SK-N-SH treated with all-trans-retinoic acid at 6 μM for 48 hours (cell line): Measurements from ENCODE around the gene AGAP1.

Source experiments
- ATAC-seq: fragments of 200-7000 bp; cut with Tn5 transposase; 3 replicates; pipeline ENCODE4 v1.9.1; 2020; ENCODE audit warnings: mild to moderate bottlenecking, moderate library complexity
- ARNTL ChIP-seq: fragments of 450-650 bp; formaldehyde crosslinking; IDR thresholded peaks from 2 replicates; pipeline ENCODE4 v1.5.0; 2020; ENCODE audit warnings: low read depth, mild to moderate bottlenecking, moderate library complexity, borderline replicate concordance
- BACH2 ChIP-seq: fragments of 250-450 bp; sonication (Bioruptor Pico); IDR thresholded peaks from 2 replicates; pipeline ENCODE4 v1.9.0; 2021; ENCODE audit warnings: mild to moderate bottlenecking, borderline replicate concordance
- CSDC2 ChIP-seq: fragments of 250-450 bp; sonication (Bioruptor Pico); IDR thresholded peaks from 2 replicates; pipeline ENCODE4 v1.5.0; 2020; ENCODE audit warnings: mild to moderate bottlenecking, moderate library complexity
- GLIS3 ChIP-seq: fragments of 250-450 bp; sonication (Bioruptor Pico); IDR thresholded peaks from 2 replicates; pipeline ENCODE4 v1.5.0; 2020; ENCODE audit warnings: mild to moderate bottlenecking, moderate library complexity
- ISL1 ChIP-seq: fragments of 250-450 bp; sonication (Bioruptor Pico); IDR thresholded peaks from 2 replicates; pipeline ENCODE4 v2.1.2; 2022; ENCODE audit warnings: mild to moderate bottlenecking, moderate library complexity
- OSR1 ChIP-seq: fragments of 250-450 bp; sonication (Bioruptor Pico); IDR thresholded peaks from 2 replicates; pipeline ENCODE4 v1.8.0; 2022; ENCODE audit warnings: moderate library complexity, mild to moderate bottlenecking, inconsistent platforms
- POU6F1 ChIP-seq: fragments of 250-450 bp; sonication (Bioruptor Pico); IDR thresholded peaks from 2 replicates; pipeline ENCODE4 v1.8.0; 2021; ENCODE audit warnings: low read depth, mild to moderate bottlenecking, moderate library complexity, borderline replicate concordance
- PPARA ChIP-seq: fragments of 250-450 bp; sonication (Bioruptor Pico); IDR thresholded peaks from 2 replicates; pipeline ENCODE4 v1.5.0; 2020; ENCODE audit warnings: mild to moderate bottlenecking, borderline replicate concordance
- RARB ChIP-seq: fragments of 250-450 bp; sonication (Bioruptor Pico); IDR thresholded peaks from 2 replicates; pipeline ENCODE4 v1.8.0; 2021; ENCODE audit warnings: mild to moderate bottlenecking, moderate library complexity
- SNAI2 ChIP-seq: fragments of 250-450 bp; sonication (Bioruptor Pico); IDR thresholded peaks from 2 replicates; pipeline ENCODE4 v1.5.0; 2020; ENCODE audit warnings: mild to moderate bottlenecking, moderate library complexity
- TCF4 ChIP-seq: fragments of 250-450 bp; sonication (Bioruptor Pico); IDR thresholded peaks from 2 replicates; pipeline ENCODE4 v1.8.0; 2021; ENCODE audit warnings: mild to moderate bottlenecking, moderate library complexity, borderline replicate concordance
- TOX ChIP-seq: fragments of 250-450 bp; sonication (Bioruptor Pico); IDR thresholded peaks from 2 replicates; pipeline ENCODE4 v1.8.0; 2021; ENCODE audit warnings: mild to moderate bottlenecking, moderate library complexity, borderline replicate concordance
- ZC3H10 ChIP-seq: fragments of 250-450 bp; sonication (Bioruptor Pico); IDR thresholded peaks from 2 replicates; pipeline ENCODE4 v1.5.1; 2021; ENCODE audit warnings: mild to moderate bottlenecking, moderate library complexity
- ZFP30 ChIP-seq: fragments of 450-650 bp; formaldehyde crosslinking; IDR thresholded peaks from 2 replicates; pipeline ENCODE4 v1.5.0; 2022; ENCODE audit warnings: mild to moderate bottlenecking, moderate library complexity
- ZNF565 ChIP-seq: fragments of 450-650 bp; formaldehyde crosslinking; conservative IDR thresholded peaks from 2 replicates; pipeline ENCODE4 v1.5.0; 2020; ENCODE audit warnings: low read depth, mild to moderate bottlenecking, moderate library complexity
- ZNF8 ChIP-seq: fragments of 450-650 bp; formaldehyde crosslinking; IDR thresholded peaks from 2 replicates; pipeline ENCODE4 v1.5.0; 2020; ENCODE audit warnings: mild to moderate bottlenecking, moderate library complexity
- TF ChIP-seq, protein P1 (sequence below): fragments of 250-450 bp; sonication (Bioruptor Pico); IDR thresholded peaks from 2 replicates; pipeline ENCODE4 v1.5.0; 2020; ENCODE audit warnings: mild to moderate bottlenecking, moderate library complexity
- TF ChIP-seq, protein P2 (sequence below): fragments of 250-450 bp; sonication (Bioruptor Pico); IDR thresholded peaks from 2 replicates; pipeline ENCODE4 v1.8.0; 2020; ENCODE audit warnings: mild to moderate bottlenecking, moderate library complexity, borderline replicate concordance
- TF ChIP-seq, protein P3 (sequence below): fragments of 250-450 bp; sonication (Bioruptor Pico); IDR thresholded peaks from 2 replicates; pipeline ENCODE4 v1.5.1; 2020; ENCODE audit warnings: low read depth, mild to moderate bottlenecking, moderate library complexity

The AGAP1 gene

GRCh38 chr2:235803028-235803427 is 309.2 kb downstream of the AGAP1 start:
- no peak for ATAC-seq
- no peak for TF ChIP-seq TCF4 (CRISPR knock-in tag)
- TF ChIP-seq ZNF565 (CRISPR knock-in tag) = no peak
- no peak for TF ChIP-seq ISL1 (CRISPR knock-in tag)
- TF ChIP-seq, protein P1, sequence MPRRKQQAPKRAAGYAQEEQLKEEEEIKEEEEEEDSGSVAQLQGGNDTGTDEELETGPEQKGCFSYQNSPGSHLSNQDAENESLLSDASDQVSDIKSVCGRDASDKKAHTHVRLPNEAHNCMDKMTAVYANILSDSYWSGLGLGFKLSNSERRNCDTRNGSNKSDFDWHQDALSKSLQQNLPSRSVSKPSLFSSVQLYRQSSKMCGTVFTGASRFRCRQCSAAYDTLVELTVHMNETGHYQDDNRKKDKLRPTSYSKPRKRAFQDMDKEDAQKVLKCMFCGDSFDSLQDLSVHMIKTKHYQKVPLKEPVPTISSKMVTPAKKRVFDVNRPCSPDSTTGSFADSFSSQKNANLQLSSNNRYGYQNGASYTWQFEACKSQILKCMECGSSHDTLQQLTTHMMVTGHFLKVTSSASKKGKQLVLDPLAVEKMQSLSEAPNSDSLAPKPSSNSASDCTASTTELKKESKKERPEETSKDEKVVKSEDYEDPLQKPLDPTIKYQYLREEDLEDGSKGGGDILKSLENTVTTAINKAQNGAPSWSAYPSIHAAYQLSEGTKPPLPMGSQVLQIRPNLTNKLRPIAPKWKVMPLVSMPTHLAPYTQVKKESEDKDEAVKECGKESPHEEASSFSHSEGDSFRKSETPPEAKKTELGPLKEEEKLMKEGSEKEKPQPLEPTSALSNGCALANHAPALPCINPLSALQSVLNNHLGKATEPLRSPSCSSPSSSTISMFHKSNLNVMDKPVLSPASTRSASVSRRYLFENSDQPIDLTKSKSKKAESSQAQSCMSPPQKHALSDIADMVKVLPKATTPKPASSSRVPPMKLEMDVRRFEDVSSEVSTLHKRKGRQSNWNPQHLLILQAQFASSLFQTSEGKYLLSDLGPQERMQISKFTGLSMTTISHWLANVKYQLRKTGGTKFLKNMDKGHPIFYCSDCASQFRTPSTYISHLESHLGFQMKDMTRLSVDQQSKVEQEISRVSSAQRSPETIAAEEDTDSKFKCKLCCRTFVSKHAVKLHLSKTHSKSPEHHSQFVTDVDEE (CRISPR knock-in tag) = no peak
- no peak for TF ChIP-seq RARB
- TF ChIP-seq, protein P2, sequence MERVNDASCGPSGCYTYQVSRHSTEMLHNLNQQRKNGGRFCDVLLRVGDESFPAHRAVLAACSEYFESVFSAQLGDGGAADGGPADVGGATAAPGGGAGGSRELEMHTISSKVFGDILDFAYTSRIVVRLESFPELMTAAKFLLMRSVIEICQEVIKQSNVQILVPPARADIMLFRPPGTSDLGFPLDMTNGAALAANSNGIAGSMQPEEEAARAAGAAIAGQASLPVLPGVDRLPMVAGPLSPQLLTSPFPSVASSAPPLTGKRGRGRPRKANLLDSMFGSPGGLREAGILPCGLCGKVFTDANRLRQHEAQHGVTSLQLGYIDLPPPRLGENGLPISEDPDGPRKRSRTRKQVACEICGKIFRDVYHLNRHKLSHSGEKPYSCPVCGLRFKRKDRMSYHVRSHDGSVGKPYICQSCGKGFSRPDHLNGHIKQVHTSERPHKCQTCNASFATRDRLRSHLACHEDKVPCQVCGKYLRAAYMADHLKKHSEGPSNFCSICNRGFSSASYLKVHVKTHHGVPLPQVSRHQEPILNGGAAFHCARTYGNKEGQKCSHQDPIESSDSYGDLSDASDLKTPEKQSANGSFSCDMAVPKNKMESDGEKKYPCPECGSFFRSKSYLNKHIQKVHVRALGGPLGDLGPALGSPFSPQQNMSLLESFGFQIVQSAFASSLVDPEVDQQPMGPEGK (CRISPR knock-in tag) = no peak
- TF ChIP-seq ARNTL (CRISPR knock-in tag) = no peak
- no peak for TF ChIP-seq ZC3H10 (CRISPR knock-in tag)

DNA sequence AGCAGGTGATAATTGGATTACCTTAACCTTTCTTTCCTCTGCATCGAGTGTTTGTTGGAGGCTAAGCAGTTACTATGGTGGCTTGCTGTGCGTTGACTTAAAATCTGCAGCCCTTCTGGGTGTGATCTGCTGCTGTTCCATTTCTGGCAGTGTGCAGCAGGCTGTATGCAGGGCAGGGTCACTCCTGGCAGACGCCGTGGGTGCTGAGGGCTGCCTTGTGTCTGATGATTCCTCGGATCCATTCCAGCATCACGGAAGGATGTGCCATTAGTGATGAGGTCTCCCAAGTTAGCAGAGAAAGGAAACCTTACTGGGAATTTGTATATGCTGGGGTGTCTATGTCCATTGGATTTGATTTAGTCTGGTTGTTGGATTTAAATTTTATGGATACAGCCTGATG is 310.8 kb downstream of the AGAP1 start:
- no peak for ATAC-seq
- TF ChIP-seq ZNF565 (CRISPR knock-in tag) (no peak), ZNF8 (CRISPR knock-in tag) (no peak), TOX (no peak), PPARA (CRISPR knock-in tag) (no peak), ARNTL (CRISPR knock-in tag) (no peak), ZC3H10 (CRISPR knock-in tag) (no peak), SNAI2 (CRISPR knock-in tag) (no peak), POU6F1 (CRISPR knock-in tag) (no peak), TCF4 (CRISPR knock-in tag) (no peak), ZFP30 (CRISPR knock-in tag) (no peak), CSDC2 (CRISPR knock-in tag) (no peak), OSR1 (CRISPR knock-in tag) (no peak), GLIS3 (no peak), BACH2 (CRISPR knock-in tag) (no peak)
- TF ChIP-seq, protein P3, sequence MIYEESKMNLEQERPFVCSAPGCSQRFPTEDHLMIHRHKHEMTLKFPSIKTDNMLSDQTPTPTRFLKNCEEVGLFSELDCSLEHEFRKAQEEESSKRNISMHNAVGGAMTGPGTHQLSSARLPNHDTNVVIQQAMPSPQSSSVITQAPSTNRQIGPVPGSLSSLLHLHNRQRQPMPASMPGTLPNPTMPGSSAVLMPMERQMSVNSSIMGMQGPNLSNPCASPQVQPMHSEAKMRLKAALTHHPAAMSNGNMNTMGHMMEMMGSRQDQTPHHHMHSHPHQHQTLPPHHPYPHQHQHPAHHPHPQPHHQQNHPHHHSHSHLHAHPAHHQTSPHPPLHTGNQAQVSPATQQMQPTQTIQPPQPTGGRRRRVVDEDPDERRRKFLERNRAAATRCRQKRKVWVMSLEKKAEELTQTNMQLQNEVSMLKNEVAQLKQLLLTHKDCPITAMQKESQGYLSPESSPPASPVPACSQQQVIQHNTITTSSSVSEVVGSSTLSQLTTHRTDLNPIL = no peak
- TF ChIP-seq, protein P1 (CRISPR knock-in tag) = no peak
- TF ChIP-seq, protein P2 (CRISPR knock-in tag) = no peak
